Activated CD4-positive, CD25-positive, alpha-beta regulatory T cell treated with anti-CD3 and anti-CD28 coated beads, Interleukin-2, amount 50 U/mL, for 72 hours (primary cell): ENCODE measurements around the gene HSPA1B.
"Not testable (repeated sequence)": the region's sequence is repeated elsewhere in the genome, so short reads cannot be mapped to it uniquely, and the experiment has no call there.

Source experiments
- DNase-seq: peaks from one replicate; pipeline ENCODE4 v3.0.0; 2021

Gene HSPA1B

GRCh38 chr6:31799781-31800180 is 27.8 kb upstream of the HSPA1B start:
- no peak for DNase-seq

- DNase-seq, result not testable (repeated sequence)
Observed at GRCh38 chr6:31801031-31801927, 26.3 kb upstream of the HSPA1B start.

GRCh38 chr6:31805939-31806469 is 21.5 kb upstream of the HSPA1B start:
- DNase-seq, result no peak

GRCh38 chr6:31806470-31807272 is 20.9 kb upstream of the HSPA1B start, which contains the start of gene LSM2:
Gene LSM2 (minus strand): TSS chr6:31806966. CDS start chr6:31806757, 209 bp downstream.
- peak; percentile 97 for DNase-seq

- DNase-seq, result not testable (repeated sequence)
Observed at GRCh38 chr6:31808599-31808998, 18.9 kb upstream of the HSPA1B start.

GRCh38 chr6:31811645-31812044 is 15.9 kb upstream of the HSPA1B start:
- DNase-seq, result no peak

GRCh38 chr6:31813465-31813849 is 14.1 kb upstream of the HSPA1B start:
- no peak for DNase-seq

- peak; percentile 57 for DNase-seq
Observed at GRCh38 chr6:31814677-31815024, 12.9 kb upstream of the HSPA1B start.

GRCh38 chr6:31815025-31815838 is 12.3 kb upstream of the HSPA1B start, which contains the start of the genes HSPA1A and HSPA1L:
Gene HSPA1A (plus strand): TSS chr6:31815543. CDS start chr6:31815757, 214 bp downstream.
Gene HSPA1L (minus strand): TSS chr6:31815283. CDS start chr6:31811972, 3,311 bp downstream.
- peak; percentile 70 for DNase-seq

- not testable (repeated sequence) for DNase-seq
Observed at GRCh38 chr6:31817133-31817928, 10.2 kb upstream of the HSPA1B start.

GRCh38 chr6:31817929-31818511 is 9.5 kb upstream of the HSPA1B start:
- not testable (repeated sequence) for DNase-seq

- no peak for DNase-seq
Observed at GRCh38 chr6:31819871-31820299, 7.7 kb upstream of the HSPA1B start.

- DNase-seq, result not testable (repeated sequence)
Observed at GRCh38 chr6:31820399-31820798, 7.1 kb upstream of the HSPA1B start.

GRCh38 chr6:31821301-31822035 is 6.1 kb upstream of the HSPA1B start:
- peak; percentile 75 for DNase-seq

- peak; percentile 69 for DNase-seq
Observed at GRCh38 chr6:31822036-31822821, 5.3 kb upstream of the HSPA1B start.

GRCh38 chr6:31823592-31824196 is 3.8 kb upstream of the HSPA1B start:
- DNase-seq, result not testable (repeated sequence)

- no peak for DNase-seq
Observed at GRCh38 chr6:31825553-31825952, 2.0 kb upstream of the HSPA1B start.

GRCh38 chr6:31826793-31827285 is 699 bp upstream of the HSPA1B start:
- no peak for DNase-seq
